ENCODE data around the gene OR2AG1.

- no peak for TF ChIP-seq POLR2A (IDR thresholded peaks at IDR 0.05)
- TF ChIP-seq CTCF (IDR thresholded peaks at IDR 0.05) = no peak
Observed at GRCh38 chr11:6735306-6735705, 47.5 kb upstream of the OR2AG1 start.
